HepG2 (cell line): ENCODE results near the gene PIK3CG. TPM values are rescaled to one million over a fixed set of nuclear protein-coding genes. Genes with fewer than 3 reads are reported as not detected.

Experiments used
- ATAC-seq: fragments of 200-7000 bp; cut with Tn5 transposase; 3 replicates; pipeline ENCODE4 v1.9.1; 2020; ENCODE audit warnings: mild to moderate bottlenecking, moderate library complexity
- BruUV-seq: library from RNA; stranded (reverse); fragments of 400-500 nt; replicated peaks from 2 replicates; lab custom pipeline; 2021; lab: Mats Ljungman, UMichigan
- CTCF ChIA-PET: fragments of 300-600 bp; formaldehyde crosslinking; extraction: SDS; loops from one replicate; lab custom pipeline; 2021; ENCODE audit warnings: low total read pairs, inconsistent platforms, low intra/inter-chr PET ratio; lab: Yijun Ruan, JAX
- POLR2A ChIA-PET: fragments of 350-600 bp; sonication (Branson Sonifier 250); formaldehyde crosslinking; loops from one replicate; lab custom pipeline; 2020; ENCODE audit warnings: antibody characterized with exemption, inconsistent platforms; lab: Yijun Ruan, JAX
- DNase-seq: peaks from one replicate; pipeline ENCODE4 v3.0.0-alpha.2; 2015; ENCODE audit warnings: low spot score
- FAIRE-seq: peaks from 3 replicates; lab custom pipeline; 2011; peaks lifted over from hg19 to GRCh38; lab: Jason Lieb, UNC
- H2AFZ ChIP-seq: one replicate; pipeline ENCODE4 v1.6.1; 2011; ENCODE audit warnings: low read length, inconsistent platforms
- H3K27ac ChIP-seq: fragments of 300-600 bp; 3 replicates; pipeline ENCODE4 v1.8.0; 2011; ENCODE audit warnings: mixed run types, mild to moderate bottlenecking, mixed read lengths, low read length, inconsistent platforms; ENCODE audit not compliant: insufficient read depth; ENCODE audit errors: extremely low read length
- H3K27me3 ChIP-seq, 2 experiments: fragments of 200-600 bp in 1 of 2; 2 replicates in 1 of 2; 3 replicates in 1 of 2; pipeline versions ENCODE4 v1.6.0 to v1.8.0; 2011; ENCODE audit warnings: low read length in 2 of 2, mild to moderate bottlenecking in 2 of 2, moderate library complexity in 2 of 2, inconsistent platforms in 1 of 2; ENCODE audit not compliant: insufficient read depth in 2 of 2, control insufficient read depth in 1 of 2
- H3K36me3 ChIP-seq, 2 experiments: fragments of 200-600 bp in 1 of 2; replicated peaks in 1 of 2; 2 replicates in 1 of 2; 3 replicates in 1 of 2; pipeline versions ENCODE4 v1.5.1 to v1.8.0; 2011; ENCODE audit warnings: low read length in 2 of 2, inconsistent platforms in 1 of 2; ENCODE audit not compliant: insufficient read depth in 2 of 2, control insufficient read depth in 1 of 2
- H3K4me1 ChIP-seq: 2 replicates; pipeline ENCODE4 v1.5.1; 2012; ENCODE audit warnings: low read length, inconsistent platforms; ENCODE audit not compliant: insufficient read depth
- H3K4me2 ChIP-seq: 2 replicates; pipeline ENCODE4 v1.6.0; 2011; ENCODE audit warnings: low read depth, low read length, inconsistent platforms
- H3K4me3 ChIP-seq, 3 experiments: fragments of 200-600 bp in 1 of 3; sonication (generic), shearing (Covaris generic) in 1 of 3; replicated peaks in 1 of 3; 2 replicates each; pipeline ENCODE4 v1.5.1; 2011 to 2016; ENCODE audit warnings: low read length in 3 of 3, inconsistent platforms in 2 of 3, low read depth in 2 of 3, mild to moderate bottlenecking in 2 of 3, control low read depth in 1 of 3, mixed read lengths in 1 of 3; ENCODE audit not compliant: insufficient read depth in 1 of 3
- H3K79me2 ChIP-seq: one replicate; pipeline ENCODE4 v1.6.1; 2011; ENCODE audit warnings: low read length, inconsistent platforms; ENCODE audit not compliant: insufficient read depth
- H3K9ac ChIP-seq: 2 replicates; pipeline ENCODE4 v1.6.0; 2011; ENCODE audit warnings: mild to moderate bottlenecking, low read depth, low read length, inconsistent platforms; ENCODE audit not compliant: insufficient read depth
- H3K9me3 ChIP-seq: 2 replicates; pipeline ENCODE4 v1.5.1; 2012; ENCODE audit warnings: mild to moderate bottlenecking, low read length
- H4K20me1 ChIP-seq: 2 replicates; pipeline ENCODE4 v1.6.0; 2011; ENCODE audit warnings: inconsistent platforms, mild to moderate bottlenecking, low read length, moderate library complexity; ENCODE audit not compliant: insufficient read depth
- FOXA1 ChIP-seq, 2 experiments: fragments of 450-650 bp in 1 of 2; sonication (generic) in 1 of 2; formaldehyde crosslinking in 1 of 2; IDR thresholded peaks; 2 replicates each; pipeline versions ENCODE4 v1.4.0 to v1.6.1; 2016 to 2020; ENCODE audit warnings: missing genetic modification reagents in 1 of 2
- HDAC1 ChIP-seq: sonication (generic); formaldehyde crosslinking; IDR thresholded peaks from 2 replicates; pipeline ENCODE4 v1.5.1; 2020; ENCODE audit warnings: mild to moderate bottlenecking, missing genetic modification reagents
- NCOA5 ChIP-seq: sonication (generic); formaldehyde crosslinking; IDR thresholded peaks from 2 replicates; pipeline ENCODE4 v1.4.0; 2020; ENCODE audit warnings: missing genetic modification reagents
- NR1H2 ChIP-seq: sonication (generic); formaldehyde crosslinking; IDR thresholded peaks from 2 replicates; pipeline ENCODE4 v1.8.1; 2022; ENCODE audit warnings: low read depth, missing genetic modification reagents, borderline replicate concordance
- RXRA ChIP-seq: sonication (generic); formaldehyde crosslinking; IDR thresholded peaks from 2 replicates; pipeline ENCODE4 v1.5.1; 2020; ENCODE audit warnings: missing genetic modification reagents
- ZFYVE20 ChIP-seq: sonication (generic); formaldehyde crosslinking; IDR thresholded peaks from 2 replicates; pipeline ENCODE4 v1.8.0; 2023; ENCODE audit warnings: low read depth, mild to moderate bottlenecking, moderate library complexity, missing genetic modification reagents, borderline replicate concordance
- ZKSCAN1 ChIP-seq: fragments of 150-350 bp; IDR thresholded peaks from 2 replicates; pipeline ENCODE4 v1.6.1; 2014; ENCODE audit warnings: low read length
- ZNF337 ChIP-seq: sonication (generic); formaldehyde crosslinking; IDR thresholded peaks from 2 replicates; pipeline ENCODE4 v1.5.1; 2020; ENCODE audit warnings: missing genetic modification reagents, low read depth, mild to moderate bottlenecking, borderline replicate concordance
- ZNF549 ChIP-seq: sonication (generic); formaldehyde crosslinking; IDR thresholded peaks from 2 replicates; pipeline ENCODE4 v1.5.0; 2020; ENCODE audit warnings: missing genetic modification reagents
- ZNF674 ChIP-seq: sonication (generic); formaldehyde crosslinking; IDR thresholded peaks from 2 replicates; pipeline ENCODE4 v1.5.0; 2020; ENCODE audit warnings: low read depth, mild to moderate bottlenecking, missing genetic modification reagents
- WGBS: methylation state at CpG from one replicate; pipeline ENCODE4 v1.1.6; 2017; ENCODE audit warnings: low lambda C conversion rate; 5-methylcytosine and 5-hydroxymethylcytosine counted together
- in situ Hi-C: cut with HindIII; loops from 2 replicates; pipeline ENCODE4 v1.10.0; 2017; ENCODE audit warnings: low pct_unique_long_range_greater_than_20kb; ENCODE audit not compliant: extremely low pct_ligation_motif_present
- intact Hi-C: fragments of 100-400 bp; cut with micrococcal nuclease; formaldehyde crosslinking; loops from one replicate; pipeline ENCODE4 v1.10.0; 2022; ENCODE audit not compliant: unreplicated experiment
- polyA plus RNA-seq, 8 experiments: library from polyadenylated mRNA; depleted of rRNA in 3 of 8; stranded (reverse) in 7 of 8; unstranded in 1 of 8; fragments of >200 nt; fragmentation: Illumina TruSeq in 4 of 8; extraction: Trizol in 4 of 8; gene quantifications; 2 replicates each; pipeline versions ENCODE4 v1.2.1 to v1.2.3, GENCODE V29; 2011 to 2016; ENCODE audit warnings: low read depth in 4 of 8, missing spikeins in 1 of 8, mixed read lengths in 1 of 8; ENCODE audit not compliant: insufficient read depth in 1 of 8
- total RNA-seq, 5 experiments: library from RNA; depleted of rRNA; stranded (reverse); fragments of >200 nt; fragmentation: Illumina TruSeq; extraction: Trizol; gene quantifications; 2 replicates each; pipeline ENCODE4 v1.2.3, GENCODE V29; 2016; ENCODE audit warnings: low read depth in 1 of 5
- TF ChIP-seq, protein P1 (sequence below): sonication (generic); formaldehyde crosslinking; IDR thresholded peaks from 2 replicates; pipeline ENCODE4 v1.4.0; 2020; ENCODE audit warnings: mild to moderate bottlenecking, low read depth, missing genetic modification reagents
- TF ChIP-seq, protein P2 (sequence below): sonication (generic); formaldehyde crosslinking; IDR thresholded peaks from 2 replicates; pipeline ENCODE4 v1.5.0; 2020; ENCODE audit warnings: missing genetic modification reagents

Gene PIK3CG
- total and polyA plus RNA-seq, 2 of the 13 experiments (the other 11 are each of a cell fraction or from before 2014, with no cell fraction given): not detected

DNA sequence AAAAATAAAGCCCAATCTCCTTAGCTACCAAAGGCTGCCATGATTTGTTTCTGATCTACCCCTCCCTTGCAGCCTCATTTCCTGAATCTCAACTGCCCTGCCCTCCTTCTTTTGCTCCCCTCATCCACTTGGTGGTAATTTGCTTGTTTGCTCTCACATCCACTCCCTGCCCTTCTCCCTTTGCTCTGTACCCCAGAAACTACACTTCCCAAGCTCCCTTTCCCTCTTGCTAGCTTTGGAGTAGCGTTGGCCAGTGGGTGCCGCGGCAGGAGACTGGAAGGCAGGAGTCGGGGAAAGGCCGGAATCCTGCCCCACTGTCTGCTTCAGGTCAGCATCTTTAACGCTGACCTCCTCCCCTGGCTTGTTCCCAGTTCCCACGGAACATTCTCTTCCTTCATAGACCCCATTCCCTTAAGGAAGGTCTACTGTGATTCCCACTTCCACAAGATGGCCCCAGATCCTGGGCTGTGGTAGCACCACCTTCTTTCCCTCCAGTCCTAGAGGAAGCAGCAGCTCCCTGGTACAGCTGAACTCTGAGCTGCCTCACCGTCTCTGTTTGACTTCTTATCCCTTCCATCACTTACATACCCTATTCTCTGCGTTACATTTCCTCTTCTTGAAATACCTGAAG, 79.1 kb downstream of the PIK3CG start:
- Histone ChIP-seq H4K20me1 (no peaks in the 10 kb centered on the region), H3K36me3 (no peaks in the 10 kb centered on the region), H3K27ac (no peak overlapping the region), H3K4me1 (no peaks in the 10 kb centered on the region), H3K27me3 (no peaks in the 10 kb centered on the region), H3K9me3 (no peaks in the 10 kb centered on the region), H3K4me3 (no peak overlapping the region), H3K79me2 (no peaks in the 10 kb centered on the region), H3K4me2 (no peak overlapping the region), H3K9ac (no peak overlapping the region)
- intact Hi-C loops (no loop called here), in situ Hi-C loops (no loop called here)
- WGBS: 49% methylated on average over 9 of the region's 9 CpGs
- FAIRE-seq (no peak), DNase-seq (no peak), ATAC-seq (no peak)
- ChIA-PET POLR2A (no interaction called here), CTCF (no interaction called here)
- no TSS peak for BruUV-seq
- TF ChIP-seq NCOA5 (CRISPR knock-in tag) (no peak), ZNF549 (CRISPR knock-in tag) (no peak), ZFYVE20 (CRISPR knock-in tag) (no peak), NR1H2 (CRISPR knock-in tag) (no peak), ZKSCAN1 (no peak), ZNF337 (CRISPR knock-in tag) (no peak), ZNF674 (CRISPR knock-in tag) (no peak), HDAC1 (no peak), FOXA1 (IDR thresholded peaks at IDR 0.05) (no peak), FOXA1 (CRISPR knock-in tag; IDR thresholded peaks at IDR 0.05) (no peak), RXRA (CRISPR knock-in tag) (no peak)
- TF ChIP-seq, protein P1, sequence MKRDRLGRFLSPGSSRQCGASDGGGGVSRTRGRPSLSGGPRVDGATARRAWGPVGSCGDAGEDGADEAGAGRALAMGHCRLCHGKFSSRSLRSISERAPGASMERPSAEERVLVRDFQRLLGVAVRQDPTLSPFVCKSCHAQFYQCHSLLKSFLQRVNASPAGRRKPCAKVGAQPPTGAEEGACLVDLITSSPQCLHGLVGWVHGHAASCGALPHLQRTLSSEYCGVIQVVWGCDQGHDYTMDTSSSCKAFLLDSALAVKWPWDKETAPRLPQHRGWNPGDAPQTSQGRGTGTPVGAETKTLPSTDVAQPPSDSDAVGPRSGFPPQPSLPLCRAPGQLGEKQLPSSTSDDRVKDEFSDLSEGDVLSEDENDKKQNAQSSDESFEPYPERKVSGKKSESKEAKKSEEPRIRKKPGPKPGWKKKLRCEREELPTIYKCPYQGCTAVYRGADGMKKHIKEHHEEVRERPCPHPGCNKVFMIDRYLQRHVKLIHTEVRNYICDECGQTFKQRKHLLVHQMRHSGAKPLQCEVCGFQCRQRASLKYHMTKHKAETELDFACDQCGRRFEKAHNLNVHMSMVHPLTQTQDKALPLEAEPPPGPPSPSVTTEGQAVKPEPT (CRISPR knock-in tag): no peak
- TF ChIP-seq, protein P2, sequence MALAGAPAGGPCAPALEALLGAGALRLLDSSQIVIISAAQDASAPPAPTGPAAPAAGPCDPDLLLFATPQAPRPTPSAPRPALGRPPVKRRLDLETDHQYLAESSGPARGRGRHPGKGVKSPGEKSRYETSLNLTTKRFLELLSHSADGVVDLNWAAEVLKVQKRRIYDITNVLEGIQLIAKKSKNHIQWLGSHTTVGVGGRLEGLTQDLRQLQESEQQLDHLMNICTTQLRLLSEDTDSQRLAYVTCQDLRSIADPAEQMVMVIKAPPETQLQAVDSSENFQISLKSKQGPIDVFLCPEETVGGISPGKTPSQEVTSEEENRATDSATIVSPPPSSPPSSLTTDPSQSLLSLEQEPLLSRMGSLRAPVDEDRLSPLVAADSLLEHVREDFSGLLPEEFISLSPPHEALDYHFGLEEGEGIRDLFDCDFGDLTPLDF (CRISPR knock-in tag): no peak
- TF ChIP-seq, all 625 proteins: peak for 0
- no peak overlapping the region for H2AFZ ChIP-seq
